AG09319 (cell line): ENCODE measurements around the gene GADD45B.

Experiments
- DNase-seq: peaks from one replicate; pipeline ENCODE4 v3.0.0-alpha.2; 2010; ENCODE audit warnings: low read depth; ENCODE audit errors: extremely low read depth
- CTCF ChIP-seq: IDR thresholded peaks from 2 replicates; pipeline ENCODE4 v1.5.1; 2011; ENCODE audit warnings: low read depth, mild to moderate bottlenecking, inconsistent platforms, low read length, moderate library complexity

GADD45B gene, protein sequence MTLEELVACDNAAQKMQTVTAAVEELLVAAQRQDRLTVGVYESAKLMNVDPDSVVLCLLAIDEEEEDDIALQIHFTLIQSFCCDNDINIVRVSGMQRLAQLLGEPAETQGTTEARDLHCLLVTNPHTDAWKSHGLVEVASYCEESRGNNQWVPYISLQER

DNA sequence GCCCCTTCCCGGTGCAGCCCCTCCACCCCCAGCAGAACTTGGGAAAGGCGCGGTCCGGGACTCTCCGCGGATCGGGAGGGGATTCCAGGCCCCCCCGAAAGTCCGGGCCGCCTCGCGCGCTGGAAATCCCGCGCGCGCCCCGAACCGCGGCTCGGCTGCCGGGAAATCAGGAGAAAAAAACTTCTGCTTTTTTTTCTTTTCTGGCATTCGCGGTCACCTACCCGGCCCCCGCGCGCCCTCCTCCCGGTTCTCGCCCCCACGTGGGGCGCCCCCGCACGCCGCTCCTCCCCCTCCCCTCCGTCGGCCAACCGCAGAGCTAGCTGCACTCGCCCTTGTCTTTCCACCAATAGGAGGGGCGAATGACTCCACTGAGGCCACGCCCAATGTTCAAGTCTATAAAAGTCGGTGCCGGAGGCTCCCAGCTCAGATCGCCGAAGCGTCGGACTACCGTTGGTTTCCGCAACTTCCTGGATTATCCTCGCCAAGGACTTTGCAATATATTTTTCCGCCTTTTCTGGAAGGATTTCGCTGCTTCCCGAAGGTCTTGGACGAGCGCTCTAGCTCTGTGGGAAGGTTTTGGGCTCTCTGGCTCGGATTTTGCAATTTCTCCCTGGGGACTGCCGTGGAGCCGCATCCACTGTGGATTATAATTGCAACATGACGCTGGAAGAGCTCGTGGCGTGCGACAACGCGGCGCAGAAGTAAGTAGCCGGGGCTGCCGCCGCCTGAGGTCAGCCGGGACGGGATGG is at the start of gene GADD45B:
TSS of gene GADD45B (plus strand) at position 426 of the 749 bp plus-strand sequence. CDS start at position 658, 232 bp downstream.
- no peak for TF ChIP-seq CTCF
- peak; percentile 97 for DNase-seq

DNA sequence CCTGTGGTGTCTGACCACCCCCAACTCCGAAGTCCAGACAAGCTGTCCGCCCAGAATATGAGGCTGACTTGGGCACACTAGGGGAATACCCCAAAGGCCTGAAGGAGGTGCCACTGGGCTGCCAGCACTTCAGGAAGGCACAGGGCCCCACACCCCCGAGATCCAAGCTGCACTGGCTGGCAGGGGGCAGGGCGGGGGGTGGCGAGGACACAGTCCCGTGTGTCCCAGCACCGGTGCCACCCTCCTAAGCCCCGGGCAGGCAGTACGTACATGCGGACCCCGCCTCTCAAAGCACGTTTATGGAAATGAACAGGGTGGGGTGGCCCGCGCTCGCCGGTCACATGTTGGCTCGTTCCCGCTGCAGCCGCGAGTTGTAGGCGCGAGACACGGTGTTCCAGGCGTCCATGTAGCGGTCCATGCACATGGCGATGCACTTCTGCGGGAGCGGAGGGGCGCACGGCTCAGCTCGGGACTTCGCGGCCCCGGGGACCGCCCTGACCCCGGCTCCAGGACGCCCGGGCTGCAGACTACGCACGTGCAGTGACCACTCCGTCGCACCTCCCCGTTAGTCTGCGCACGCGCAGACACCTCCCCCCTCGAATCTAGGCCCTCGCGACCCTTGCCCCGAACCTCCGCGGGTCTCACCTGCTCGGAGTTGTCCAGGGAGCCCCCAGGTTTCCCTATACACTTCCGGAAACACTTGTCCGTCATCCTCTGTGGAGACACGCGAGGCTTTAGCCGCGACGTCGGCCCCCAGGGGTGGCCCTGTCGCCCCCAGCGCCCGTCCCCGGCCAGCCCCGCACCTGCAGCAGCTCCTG is 49.1 kb upstream of the GADD45B start:
- no peak for TF ChIP-seq CTCF
- no peak for DNase-seq

GRCh38 chr19:2427429-2428320 is 48.3 kb upstream of the GADD45B start, which contains the start of gene TIMM13:
Gene TIMM13, minus strand, starts transcription at chr19:2427586. Its CDS starts 53 bp downstream, at chr19:2427533.
- peak; percentile 89 for DNase-seq
- no peak for TF ChIP-seq CTCF

GRCh38 chr19:2428321-2428690 is 47.6 kb upstream of the GADD45B start:
- no peak for DNase-seq
- no peak; the same call in 1 of the 2 replicates for TF ChIP-seq CTCF

DNA sequence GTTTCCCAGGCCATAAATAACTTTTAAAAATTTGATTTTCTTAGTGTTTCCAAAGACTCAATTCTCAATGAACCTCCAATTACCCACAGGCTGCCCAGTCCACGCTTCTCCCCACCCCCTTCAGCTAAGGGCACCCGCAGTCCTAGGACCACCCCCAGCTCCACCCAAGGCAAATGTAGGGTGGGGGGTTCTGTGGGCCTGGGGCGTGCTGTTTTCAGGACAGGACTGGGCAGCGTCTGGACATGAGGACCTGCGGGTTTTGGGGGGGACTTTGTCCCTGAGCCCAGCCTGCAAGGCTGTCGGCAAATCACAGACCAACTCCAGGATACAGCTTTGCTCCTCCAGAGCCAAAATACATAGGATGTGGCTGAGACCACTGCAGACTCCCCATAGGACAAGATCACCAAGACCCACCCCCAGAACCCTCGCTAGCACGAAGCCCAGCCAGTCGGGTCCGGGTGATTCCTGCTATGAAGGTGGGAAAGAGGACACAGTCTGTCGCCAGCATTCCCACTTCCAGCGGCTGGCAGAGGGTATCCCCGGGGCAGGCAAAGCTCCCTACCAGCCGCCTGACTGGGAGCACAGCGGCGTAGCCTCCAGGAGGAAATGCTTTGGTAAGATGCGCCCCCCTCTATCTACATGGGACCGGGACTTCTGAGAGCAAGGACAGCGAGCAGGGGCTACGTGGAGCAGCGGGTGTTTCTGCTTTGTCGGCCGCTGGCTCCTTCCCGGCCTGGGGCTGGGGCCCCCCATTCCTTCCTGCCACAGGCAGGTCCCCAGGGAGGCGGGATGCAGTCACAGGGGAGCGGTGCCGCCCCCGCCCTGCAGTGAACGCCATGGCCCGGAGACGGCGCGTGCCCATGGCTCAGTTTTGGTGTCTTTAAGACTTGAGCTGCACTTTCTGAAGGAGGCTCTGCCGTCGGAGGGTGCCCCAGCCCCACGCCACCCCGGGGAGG is 46.9 kb upstream of the GADD45B start:
- no peak for DNase-seq
- no peak for TF ChIP-seq CTCF

- no peak for TF ChIP-seq CTCF
- DNase-seq: no peak
Measured at GRCh38 chr19:2429917-2430535, 45.9 kb upstream of the GADD45B start.
